OCI-LY3 (cell line): Measurements from ENCODE around the gene GYS2.

ENCODE experiments used
- CTCF ChIP-seq: fragments of 200-600, 300-600 bp; sonication (generic); IDR thresholded peaks from 2 replicates; pipeline ENCODE4 v1.5.1; 2014; ENCODE audit warnings: antibody characterized with exemption, low read length, low read depth
- EZH2phosphoT487 ChIP-seq: fragments of 200-600 bp; shearing (Covaris generic); IDR thresholded peaks from 2 replicates; pipeline ENCODE4 v1.6.1; 2018; ENCODE audit warnings: antibody characterized with exemption, mixed run types, low read depth

- TF ChIP-seq CTCF (no peak), EZH2phosphoT487 (no peak)
Observed at GRCh38 chr12:21618566-21618965, 13.9 kb upstream of the GYS2 start.
